ENCODE results near the gene NODAL.

The NODAL gene

GRCh38 chr10:70462349-70462984 is 21.0 kb upstream of the NODAL start:
- no peak for DNase-seq (ENCODE audit: low read depth)

- DNase-seq (ENCODE audit: low read depth), result no peak
Observed at GRCh38 chr10:70461397-70462348, 20.2 kb upstream of the NODAL start.

- no peak for DNase-seq (ENCODE audit: low read depth)
Observed at GRCh38 chr10:70459774-70460490, 18.5 kb upstream of the NODAL start.

- no peak for DNase-seq (ENCODE audit: low read depth)
Observed at GRCh38 chr10:70459061-70459773, 17.7 kb upstream of the NODAL start.

GRCh38 chr10:70458329-70459060 is 17.0 kb upstream of the NODAL start:
- no peak for DNase-seq (ENCODE audit: low read depth)

- no peak for DNase-seq (ENCODE audit: low read depth)
Observed at GRCh38 chr10:70457759-70458305, 16.4 kb upstream of the NODAL start.

GRCh38 chr10:70456164-70456563 is 14.7 kb upstream of the NODAL start:
- no peak for DNase-seq (ENCODE audit: low read depth)

GRCh38 chr10:70455213-70455630 is 13.7 kb upstream of the NODAL start:
- no peak for DNase-seq (ENCODE audit: low read depth)

GRCh38 chr10:70448236-70448635 is 6.8 kb upstream of the NODAL start:
- no peak for DNase-seq (ENCODE audit: low read depth)

GRCh38 chr10:70445718-70446657 is 4.5 kb upstream of the NODAL start:
- no peak for DNase-seq (ENCODE audit: low read depth)

GRCh38 chr10:70444744-70445143 is 3.3 kb upstream of the NODAL start:
- DNase-seq (ENCODE audit: low read depth), result no peak

- no peak for DNase-seq (ENCODE audit: low read depth)
Observed at GRCh38 chr10:70442332-70442988, 979 bp upstream of the NODAL start.

GRCh38 chr10:70441895-70442309 is 421 bp upstream of the NODAL start:
- no peak for DNase-seq (ENCODE audit: low read depth)

- no peak for DNase-seq (ENCODE audit: low read depth)
Observed at GRCh38 chr10:70440296-70441160, 953 bp downstream of the NODAL start.

- DNase-seq (ENCODE audit: low read depth), result no peak
Observed at GRCh38 chr10:70437721-70438120, 3.8 kb downstream of the NODAL start.

GRCh38 chr10:70435241-70436085 is 6.0 kb downstream of the NODAL start:
- no peak for DNase-seq (ENCODE audit: low read depth)

- no peak for DNase-seq (ENCODE audit: low read depth)
Observed at GRCh38 chr10:70433581-70434280, 7.8 kb downstream of the NODAL start.

Measured in T follicular helper cell (primary cell).